ENCODE results near the gene SLC15A4.

The SLC15A4 gene

GRCh38 chr12:128783129-128783574 lies 40.6 kb downstream of the SLC15A4 start:
- H3K9me3 ChIP-seq = no peaks in the 10 kb centered on the region
- H3K27me3 ChIP-seq = no peaks in the 10 kb centered on the region
- TF ChIP-seq CTCF (IDR thresholded peaks at IDR 0.05) = no peak
- H3K36me3 ChIP-seq = no peaks in the 10 kb centered on the region
- no peak overlapping the region for H3K27ac ChIP-seq
- no peak overlapping the region for H3K4me3 ChIP-seq (ENCODE audit: low read depth in 1 of 2, low read length in 1 of 2)
- H3K4me1 ChIP-seq (ENCODE audit: control insufficient read depth in 1 of 2, insufficient read depth in 1 of 2, low read depth in 1 of 2, low read length in 1 of 2) = no peaks in the 10 kb centered on the region

GRCh38 chr12:128779901-128780300 lies 43.9 kb downstream of the SLC15A4 start:
- H3K27me3 ChIP-seq = no peaks in the 10 kb centered on the region
- TF ChIP-seq CTCF (IDR thresholded peaks at IDR 0.05) = no peak

GRCh38 chr12:128772249-128772648 lies 51.5 kb downstream of the SLC15A4 start:
- Histone ChIP-seq H3K27me3 (peaks cover 12% of the 10 kb centered on the region), H3K9me3 (no peaks in the 10 kb centered on the region), H3K27ac (no peak overlapping the region), H3K4me1 (ENCODE audit: control insufficient read depth in 1 of 2, insufficient read depth in 1 of 2, low read depth in 1 of 2, low read length in 1 of 2) (peaks cover 8 to 11% of the 10 kb centered on the region in 2 experiments), H3K4me3 (ENCODE audit: low read depth in 1 of 2, low read length in 1 of 2) (no peak overlapping the region), H3K36me3 (no peaks in the 10 kb centered on the region)
- no peak for TF ChIP-seq CTCF (IDR thresholded peaks at IDR 0.05)

More at GRCh38 chr12:128779901-128780300, 43.9 kb downstream of the SLC15A4 start:
- H3K27ac ChIP-seq = no peak overlapping the region
- no peaks in the 10 kb centered on the region for H3K9me3 ChIP-seq
- no peaks in the 10 kb centered on the region for H3K4me1 ChIP-seq (ENCODE audit: control insufficient read depth in 1 of 2, insufficient read depth in 1 of 2, low read depth in 1 of 2, low read length in 1 of 2)
- no peaks in the 10 kb centered on the region for H3K36me3 ChIP-seq
- H3K4me3 ChIP-seq (ENCODE audit: low read depth in 1 of 2, low read length in 1 of 2) = no peak overlapping the region

GRCh38 chr12:128771681-128772080 lies 52.1 kb downstream of the SLC15A4 start:
- peaks cover 18% of the 10 kb centered on the region for H3K27me3 ChIP-seq
- H3K4me3 ChIP-seq (ENCODE audit: low read depth in 1 of 2, low read length in 1 of 2) = no peak overlapping the region
- no peaks in the 10 kb centered on the region for H3K9me3 ChIP-seq
- H3K27ac ChIP-seq = no peak overlapping the region
- H3K36me3 ChIP-seq = no peaks in the 10 kb centered on the region
- TF ChIP-seq CTCF (IDR thresholded peaks at IDR 0.05) = no peak
- H3K4me1 ChIP-seq (ENCODE audit: control insufficient read depth in 1 of 2, insufficient read depth in 1 of 2, low read depth in 1 of 2, low read length in 1 of 2) = peaks cover 8 to 11% of the 10 kb centered on the region in 2 experiments

GRCh38 chr12:128767518-128767917 lies 56.2 kb downstream of the SLC15A4 start:
- Histone ChIP-seq H3K4me1 (ENCODE audit: control insufficient read depth in 1 of 2, insufficient read depth in 1 of 2, low read depth in 1 of 2, low read length in 1 of 2) (peaks cover 0 to 6% of the 10 kb centered on the region in 2 experiments), H3K27ac (no peak overlapping the region), H3K27me3 (peaks cover 29% of the 10 kb centered on the region), H3K4me3 (ENCODE audit: low read depth in 1 of 2, low read length in 1 of 2) (no peak overlapping the region), H3K36me3 (no peaks in the 10 kb centered on the region), H3K9me3 (no peaks in the 10 kb centered on the region)
- no peak for TF ChIP-seq CTCF (IDR thresholded peaks at IDR 0.05)

Measured in neutrophil (primary cell).